Gastrocnemius medialis (tissue), 4 donors: ENCODE data around the gene MED12L. TPM values are rescaled to one million over a fixed set of nuclear protein-coding genes. Genes with fewer than 3 reads are reported as not detected.

ENCODE experiments used
- ATAC-seq, 2 donors: fragments of 150-250 bp; one replicate each; pipeline ENCODE4 v1.9.1; 2016
- DNase-seq, 2 donors: peaks; one replicate each; pipeline ENCODE4 v3.0.0-alpha.2; 2019
- H3K27ac ChIP-seq, 4 donors: fragments of 200-600 bp; sonication (generic); 1 replicate in 1 of 4; 2 replicates in 3 of 4; pipeline ENCODE4 v1.5.1; 2016 to 2018; ENCODE audit warnings: mild to moderate bottlenecking in 2 of 4, moderate library complexity in 1 of 4
- H3K27me3 ChIP-seq, 3 donors: fragments of 200-600 bp; sonication (generic) in 2 of 3; 1 replicate in 1 of 3; 2 replicates in 2 of 3; pipeline versions ENCODE4 v1.5.1 to v1.6.0; 2016 to 2019; ENCODE audit warnings: mild to moderate bottlenecking in 1 of 3, moderate library complexity in 1 of 3
- H3K36me3 ChIP-seq, 2 donors: fragments of 200-600 bp; sonication (generic) in 1 of 2; one replicate each; pipeline ENCODE4 v1.5.1; 2017 to 2018
- H3K4me1 ChIP-seq, 2 donors: fragments of 200-600 bp; sonication (generic) in 1 of 2; one replicate each; pipeline ENCODE4 v1.5.1; 2016 to 2017; ENCODE audit warnings: mild to moderate bottlenecking in 2 of 2
- H3K4me3 ChIP-seq, 4 donors: fragments of 200-600 bp; sonication (generic) in 3 of 4; 1 replicate in 1 of 4; 2 replicates in 3 of 4; pipeline ENCODE4 v1.5.1; 2016 to 2019; ENCODE audit warnings: mild to moderate bottlenecking in 2 of 4
- H3K9me3 ChIP-seq, 3 donors: fragments of 200-600 bp; sonication (generic) in 2 of 3; 1 replicate in 1 of 3; 2 replicates in 2 of 3; pipeline ENCODE4 v1.5.1; 2016 to 2019
- POLR2A ChIP-seq, 2 donors: fragments of 450-650 bp; IDR thresholded peaks; one replicate each; pipeline ENCODE4 v1.6.1; 2017; ENCODE audit warnings: antibody characterized with exemption in 2 of 2, mild to moderate bottlenecking in 2 of 2, moderate library complexity in 2 of 2
- in situ Hi-C, 4 donors: fragments of 200-750 bp; cut with MboI; loops; one replicate each; pipeline versions ENCODE4 v1.15.0 to v1.8.0; 2017; ENCODE audit warnings: low sequenced_read_pairs in 4 of 4
- intact Hi-C: fragments of 100-400 bp; cut with DNase I; formaldehyde crosslinking; loops from one replicate; pipeline ENCODE4 v1.15.1; 2023; ENCODE audit warnings: low total_unique reads
- total RNA-seq, 4 donors: library from RNA; depleted of rRNA; stranded (reverse); fragments of >200 nt; gene quantifications; one replicate each; pipeline versions ENCODE4 v1.1.0 to v1.2.3, GENCODE V29; 2016
- TF ChIP-seq, protein P1 (sequence below), 5 experiments: fragments of 450-650 bp in 3 of 5; fragments of 200-600 bp in 2 of 5; sonication (generic) in 2 of 5; IDR thresholded peaks in 4 of 5; conservative IDR thresholded peaks in 1 of 5; 1 replicate in 4 of 5; 2 replicates in 1 of 5; pipeline ENCODE4 v1.5.1; 2016 to 2019; ENCODE audit warnings: antibody characterized with exemption in 5 of 5, mild to moderate bottlenecking in 3 of 5, moderate library complexity in 3 of 5

The MED12L gene
- total RNA-seq, 4 donors from 2014 or later: 0.05 to 1.2 (median 0.10) TPM

DNA sequence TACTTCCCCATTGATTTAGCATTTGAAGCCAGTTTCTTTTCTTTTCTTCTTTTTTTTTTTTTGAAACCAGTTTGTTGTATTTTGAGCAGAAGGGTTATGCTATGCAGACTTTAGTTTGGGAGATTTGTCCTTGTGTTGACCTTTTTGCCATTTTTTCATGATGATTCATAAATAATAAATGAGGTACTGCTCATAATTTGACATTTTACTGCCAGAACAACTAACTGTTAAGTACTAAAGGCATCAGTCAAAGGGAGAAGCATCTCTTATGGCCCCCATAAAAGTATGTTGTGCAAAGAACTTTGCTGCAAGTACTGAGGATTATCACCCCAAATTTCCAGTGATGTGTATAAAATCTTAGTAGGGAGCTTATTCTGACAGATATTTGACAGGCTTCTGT, 232.8 kb downstream of the MED12L start:
- no peaks in the 10 kb centered on the region for H3K27me3 ChIP-seq
- no peak overlapping the region for H3K4me3 ChIP-seq
- no peaks in the 10 kb centered on the region for H3K36me3 ChIP-seq
- no peak overlapping the region for H3K27ac ChIP-seq
- TF ChIP-seq POLR2A (IDR thresholded peaks at IDR 0.05): no peak
- TF ChIP-seq, protein P1, sequence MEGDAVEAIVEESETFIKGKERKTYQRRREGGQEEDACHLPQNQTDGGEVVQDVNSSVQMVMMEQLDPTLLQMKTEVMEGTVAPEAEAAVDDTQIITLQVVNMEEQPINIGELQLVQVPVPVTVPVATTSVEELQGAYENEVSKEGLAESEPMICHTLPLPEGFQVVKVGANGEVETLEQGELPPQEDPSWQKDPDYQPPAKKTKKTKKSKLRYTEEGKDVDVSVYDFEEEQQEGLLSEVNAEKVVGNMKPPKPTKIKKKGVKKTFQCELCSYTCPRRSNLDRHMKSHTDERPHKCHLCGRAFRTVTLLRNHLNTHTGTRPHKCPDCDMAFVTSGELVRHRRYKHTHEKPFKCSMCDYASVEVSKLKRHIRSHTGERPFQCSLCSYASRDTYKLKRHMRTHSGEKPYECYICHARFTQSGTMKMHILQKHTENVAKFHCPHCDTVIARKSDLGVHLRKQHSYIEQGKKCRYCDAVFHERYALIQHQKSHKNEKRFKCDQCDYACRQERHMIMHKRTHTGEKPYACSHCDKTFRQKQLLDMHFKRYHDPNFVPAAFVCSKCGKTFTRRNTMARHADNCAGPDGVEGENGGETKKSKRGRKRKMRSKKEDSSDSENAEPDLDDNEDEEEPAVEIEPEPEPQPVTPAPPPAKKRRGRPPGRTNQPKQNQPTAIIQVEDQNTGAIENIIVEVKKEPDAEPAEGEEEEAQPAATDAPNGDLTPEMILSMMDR (IDR thresholded peaks at IDR 0.05 in 4 of 5, conservative IDR thresholded peaks at IDR 0.05 in 1 of 5): no peak
- in situ Hi-C loops: no loop called here
- no peaks in the 10 kb centered on the region for H3K9me3 ChIP-seq
- no peak for ATAC-seq
- no peak for DNase-seq
- H3K4me1 ChIP-seq: no peaks in the 10 kb centered on the region
- intact Hi-C loops: no loop called here

DNA sequence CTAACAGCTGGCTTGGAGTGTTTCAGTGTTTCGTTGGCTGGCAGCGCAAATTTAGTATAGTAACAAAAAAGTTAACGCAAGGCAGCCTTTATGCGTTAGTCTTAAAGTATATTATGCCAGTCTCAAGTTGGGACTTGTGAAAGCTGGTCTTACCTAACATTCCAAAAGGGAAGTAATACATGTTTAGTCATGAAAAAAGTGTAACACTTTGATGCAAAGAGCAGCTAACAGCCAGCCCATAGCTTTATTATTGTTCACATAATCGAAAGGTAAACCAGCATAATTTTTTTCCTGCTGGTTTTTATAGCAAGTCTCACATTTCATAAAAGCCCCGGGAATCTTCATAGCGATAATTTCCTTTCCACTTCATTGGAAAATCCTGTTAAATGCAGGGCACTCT, 233.5 kb downstream of the MED12L start:
- H3K27ac ChIP-seq: no peak overlapping the region
- no peak overlapping the region for H3K4me3 ChIP-seq
- in situ Hi-C loops: no loop called here
- H3K36me3 ChIP-seq: no peaks in the 10 kb centered on the region
- H3K4me1 ChIP-seq: no peaks in the 10 kb centered on the region
- ATAC-seq (no peak), DNase-seq (no peak)
- TF ChIP-seq, protein P1 (IDR thresholded peaks at IDR 0.05 in 4 of 5, conservative IDR thresholded peaks at IDR 0.05 in 1 of 5): no peak
- TF ChIP-seq POLR2A (IDR thresholded peaks at IDR 0.05): no peak
- no peaks in the 10 kb centered on the region for H3K9me3 ChIP-seq
- intact Hi-C loops: no loop called here
- H3K27me3 ChIP-seq: no peaks in the 10 kb centered on the region

DNA sequence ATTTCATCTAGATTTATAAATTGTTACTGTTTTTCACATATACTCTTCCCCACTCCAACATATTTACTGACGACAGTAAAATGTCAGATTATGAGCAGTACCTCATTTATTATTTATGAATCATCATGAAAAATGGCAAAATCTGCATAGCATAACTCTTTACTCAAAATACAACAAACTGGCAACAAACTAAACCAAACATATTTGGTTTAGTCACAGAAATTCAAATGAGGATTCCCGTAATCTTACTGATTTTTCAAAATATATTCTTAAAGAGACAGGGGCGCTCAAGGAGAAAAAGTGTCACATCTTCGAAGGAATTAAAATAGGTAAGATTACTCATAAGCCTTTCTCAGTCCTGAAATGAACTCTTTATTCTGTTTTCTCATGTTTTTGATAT, 234.2 kb downstream of the MED12L start:
- no peak for ATAC-seq

DNA sequence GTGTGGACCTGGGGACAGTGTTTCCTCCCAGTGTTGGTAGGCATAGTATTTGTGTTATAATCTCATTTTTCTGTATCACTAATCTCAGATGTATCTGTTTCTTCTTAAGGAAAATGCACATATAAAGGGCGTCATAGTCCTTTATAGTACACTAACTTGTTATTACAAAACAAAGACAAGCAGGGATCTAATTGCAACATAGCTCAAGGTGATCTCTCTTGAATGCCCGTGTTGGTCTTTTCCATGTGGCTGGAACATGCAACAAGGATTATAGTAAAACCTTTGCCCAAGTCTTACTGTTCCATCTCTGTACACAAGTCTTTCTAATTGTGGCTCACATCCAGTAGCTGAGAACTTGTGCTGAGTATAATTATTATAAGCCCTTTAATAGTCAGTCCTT, 234.7 kb downstream of the MED12L start:
- no peak for ATAC-seq
- no peak for DNase-seq
- TF ChIP-seq, protein P1 (IDR thresholded peaks at IDR 0.05 in 4 of 5, conservative IDR thresholded peaks at IDR 0.05 in 1 of 5): no peak
- TF ChIP-seq POLR2A (IDR thresholded peaks at IDR 0.05): no peak
- H3K4me1 ChIP-seq: no peaks in the 10 kb centered on the region
- no peaks in the 10 kb centered on the region for H3K9me3 ChIP-seq
- intact Hi-C loops (no loop called here), in situ Hi-C loops (no loop called here)
- no peak overlapping the region for H3K27ac ChIP-seq
- no peak overlapping the region for H3K4me3 ChIP-seq
- no peaks in the 10 kb centered on the region for H3K36me3 ChIP-seq
- H3K27me3 ChIP-seq: no peaks in the 10 kb centered on the region

More for the DNA sequence above, 234.2 kb downstream of the MED12L start:
- no peak for TF ChIP-seq POLR2A (IDR thresholded peaks at IDR 0.05)
- TF ChIP-seq, protein P1 (IDR thresholded peaks at IDR 0.05 in 4 of 5, conservative IDR thresholded peaks at IDR 0.05 in 1 of 5): no peak
- Histone ChIP-seq H3K4me3 (no peak overlapping the region), H3K36me3 (no peaks in the 10 kb centered on the region), H3K27me3 (no peaks in the 10 kb centered on the region), H3K27ac (no peak overlapping the region), H3K4me1 (no peaks in the 10 kb centered on the region), H3K9me3 (no peaks in the 10 kb centered on the region)
- no peak for DNase-seq
- in situ Hi-C loops (no loop called here), intact Hi-C loops (no loop called here)

DNA sequence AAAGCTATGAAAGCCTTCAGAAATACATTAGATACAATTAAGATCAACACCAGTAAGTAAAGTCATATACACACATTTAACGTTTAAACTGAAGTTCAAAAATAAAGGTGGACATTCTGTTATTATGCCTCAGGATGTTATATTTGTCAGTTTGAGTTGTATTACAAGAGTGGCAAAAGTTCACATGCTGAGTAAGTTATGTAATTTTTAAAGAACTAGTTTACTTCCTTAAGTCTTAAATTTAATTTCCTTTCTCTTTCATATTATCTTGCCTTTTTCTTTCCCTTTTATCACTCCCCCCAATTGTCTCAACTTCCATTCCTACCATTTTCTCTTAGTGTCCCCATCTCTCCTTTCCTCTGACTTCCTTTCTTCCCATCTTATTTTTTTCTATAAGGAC, 236.1 kb downstream of the MED12L start:
- ATAC-seq: no peak
- TF ChIP-seq, protein P1 (IDR thresholded peaks at IDR 0.05 in 4 of 5, conservative IDR thresholded peaks at IDR 0.05 in 1 of 5): no peak
- TF ChIP-seq POLR2A (IDR thresholded peaks at IDR 0.05): no peak
- intact Hi-C loops: no loop called here
- Histone ChIP-seq H3K4me3 (no peak overlapping the region), H3K36me3 (no peaks in the 10 kb centered on the region), H3K4me1 (no peaks in the 10 kb centered on the region), H3K9me3 (no peaks in the 10 kb centered on the region), H3K27me3 (no peaks in the 10 kb centered on the region), H3K27ac (no peak overlapping the region)
- no peak for DNase-seq
- in situ Hi-C loops: no loop called here
